Prostate gland (tissue), 2 donors: ENCODE results near the gene SHC2.

Source experiments
- CTCF ChIP-seq, 4 experiments: fragments of 200-600 bp in 2 of 4; fragments of 450-650 bp in 2 of 4; sonication (generic) in 2 of 4; IDR thresholded peaks; 1 replicate in 3 of 4; 2 replicates in 1 of 4; pipeline ENCODE4 v1.5.1; 2016 to 2019; ENCODE audit warnings: antibody characterized with exemption in 4 of 4, mild to moderate bottlenecking in 2 of 4, moderate library complexity in 2 of 4
- POLR2A ChIP-seq: fragments of 450-650 bp; IDR thresholded peaks from one replicate; pipeline ENCODE4 v1.6.1; 2016; ENCODE audit warnings: antibody characterized with exemption, mild to moderate bottlenecking
- POLR2AphosphoS5 ChIP-seq: sonication (generic); formaldehyde crosslinking; IDR thresholded peaks from one replicate; pipeline ENCODE4 v1.6.1; 2017; ENCODE audit warnings: antibody characterized with exemption

- TF ChIP-seq CTCF (IDR thresholded peaks at IDR 0.05) (no peak), POLR2A (no peak), POLR2AphosphoS5 (no peak)
Observed at GRCh38 chr19:508204-509150, 47.6 kb upstream of the SHC2 start.
